ENCODE results near the gene COLEC12.

The COLEC12 gene

GRCh38 chr18:507636-508035 is 7.1 kb upstream of the COLEC12 start:
- TF ChIP-seq TCF4 (CRISPR knock-in tag; IDR thresholded peaks at IDR 0.05; ENCODE audit: borderline replicate concordance) (no peak), PATZ1 (CRISPR knock-in tag; IDR thresholded peaks at IDR 0.05; ENCODE audit: borderline replicate concordance) (no peak)
- no peak for ATAC-seq

GRCh38 chr18:506801-507200 is 6.3 kb upstream of the COLEC12 start:
- ATAC-seq, result no peak
- TF ChIP-seq BACH2 (CRISPR knock-in tag; IDR thresholded peaks at IDR 0.05; ENCODE audit: borderline replicate concordance) (no peak), ZNF70 (CRISPR knock-in tag; IDR thresholded peaks at IDR 0.05) (no peak), CSDC2 (CRISPR knock-in tag; IDR thresholded peaks at IDR 0.05) (no peak), CREB5 (CRISPR knock-in tag; IDR thresholded peaks at IDR 0.05; ENCODE audit: low read depth) (no peak), ZC3H10 (CRISPR knock-in tag; IDR thresholded peaks at IDR 0.05) (no peak), TSHZ2 (CRISPR knock-in tag; IDR thresholded peaks at IDR 0.05) (no peak), PPARA (CRISPR knock-in tag; IDR thresholded peaks at IDR 0.05; ENCODE audit: borderline replicate concordance) (no peak), TOX (CRISPR knock-in tag; IDR thresholded peaks at IDR 0.05; ENCODE audit: borderline replicate concordance) (no peak)

- TF ChIP-seq POU6F1 (CRISPR knock-in tag; IDR thresholded peaks at IDR 0.05; ENCODE audit: borderline replicate concordance, low read depth) (no peak), ZC3H10 (CRISPR knock-in tag; IDR thresholded peaks at IDR 0.05) (no peak), SNAI2 (CRISPR knock-in tag; IDR thresholded peaks at IDR 0.05) (no peak), ESRRG (CRISPR knock-in tag; IDR thresholded peaks at IDR 0.05) (no peak), ZNF70 (CRISPR knock-in tag; IDR thresholded peaks at IDR 0.05) (no peak), ARNTL (CRISPR knock-in tag; IDR thresholded peaks at IDR 0.05; ENCODE audit: borderline replicate concordance, low read depth) (no peak), CSDC2 (CRISPR knock-in tag; IDR thresholded peaks at IDR 0.05) (no peak), TCF4 (CRISPR knock-in tag; IDR thresholded peaks at IDR 0.05; ENCODE audit: borderline replicate concordance) (no peak), RARB (CRISPR knock-in tag; IDR thresholded peaks at IDR 0.05) (no peak), CREB5 (CRISPR knock-in tag; IDR thresholded peaks at IDR 0.05; ENCODE audit: low read depth) (no peak), CSRNP3 (CRISPR knock-in tag; IDR thresholded peaks at IDR 0.05) (no peak), GLIS3 (CRISPR knock-in tag; IDR thresholded peaks at IDR 0.05) (no peak), ISL1 (CRISPR knock-in tag; IDR thresholded peaks at IDR 0.05) (no peak), ZNF565 (CRISPR knock-in tag; conservative IDR thresholded peaks at IDR 0.05; ENCODE audit: low read depth) (no peak), ZFP3 (CRISPR knock-in tag; IDR thresholded peaks at IDR 0.05) (no peak)
- ATAC-seq, result peak; percentile 24; the same call in 1 of the 3 replicates
Measured at GRCh38 chr18:506264-506663, 5.8 kb upstream of the COLEC12 start.

Data from SK-N-SH treated with all-trans-retinoic acid at 6 μM for 48 hours (cell line).